ENCODE measurements around the gene PKD1L1.

DNA sequence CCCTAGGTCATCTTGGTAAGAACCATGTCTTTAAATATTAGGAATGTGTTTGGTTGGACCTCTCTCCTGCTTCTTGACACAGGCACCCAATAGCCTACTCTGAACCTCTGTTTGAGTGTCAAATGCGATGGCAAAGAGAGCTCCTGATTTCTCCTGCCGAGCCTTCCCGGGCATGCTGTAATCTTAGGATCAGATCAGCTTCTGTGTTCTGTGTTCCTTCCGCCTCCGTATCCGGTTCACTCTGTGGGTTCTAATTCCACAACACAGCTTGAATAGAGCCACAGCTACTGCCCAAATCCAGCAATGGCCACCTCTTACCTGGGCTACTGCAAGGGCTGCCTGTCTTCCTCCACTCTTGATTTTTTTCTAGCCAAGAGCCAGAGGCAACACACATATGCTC is 201.1 kb downstream of the PKD1L1 start:
- TF ChIP-seq ZNF266 (tag by site-specific recombination; IDR thresholded peaks at IDR 0.05; ENCODE audit: low read depth) (no peak), ZNF621 (tag by site-specific recombination; IDR thresholded peaks at IDR 0.05) (no peak), ZNF274 (IDR thresholded peaks at IDR 0.05; ENCODE audit: low read length) (no peak), ZNF274 (tag by site-specific recombination; IDR thresholded peaks at IDR 0.05; ENCODE audit: borderline replicate concordance) (no peak), ZNF221 (tag by site-specific recombination; IDR thresholded peaks at IDR 0.05; ENCODE audit: borderline replicate concordance) (no peak), ZNF169 (tag by site-specific recombination; IDR thresholded peaks at IDR 0.05) (no peak), RBAK (tag by site-specific recombination; IDR thresholded peaks at IDR 0.05) (no peak), TCF7L2 (IDR thresholded peaks at IDR 0.05; ENCODE audit: borderline replicate concordance, low read depth, low read length) (no peak), ZNF350 (tag by site-specific recombination; IDR thresholded peaks at IDR 0.05) (no peak)
- TF ChIP-seq, protein P1, sequence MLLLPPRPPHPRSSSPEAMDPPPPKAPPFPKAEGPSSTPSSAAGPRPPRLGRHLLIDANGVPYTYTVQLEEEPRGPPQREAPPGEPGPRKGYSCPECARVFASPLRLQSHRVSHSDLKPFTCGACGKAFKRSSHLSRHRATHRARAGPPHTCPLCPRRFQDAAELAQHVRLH (tag by site-specific recombination; IDR thresholded peaks at IDR 0.05) = no peak
- TF ChIP-seq, protein P2, sequence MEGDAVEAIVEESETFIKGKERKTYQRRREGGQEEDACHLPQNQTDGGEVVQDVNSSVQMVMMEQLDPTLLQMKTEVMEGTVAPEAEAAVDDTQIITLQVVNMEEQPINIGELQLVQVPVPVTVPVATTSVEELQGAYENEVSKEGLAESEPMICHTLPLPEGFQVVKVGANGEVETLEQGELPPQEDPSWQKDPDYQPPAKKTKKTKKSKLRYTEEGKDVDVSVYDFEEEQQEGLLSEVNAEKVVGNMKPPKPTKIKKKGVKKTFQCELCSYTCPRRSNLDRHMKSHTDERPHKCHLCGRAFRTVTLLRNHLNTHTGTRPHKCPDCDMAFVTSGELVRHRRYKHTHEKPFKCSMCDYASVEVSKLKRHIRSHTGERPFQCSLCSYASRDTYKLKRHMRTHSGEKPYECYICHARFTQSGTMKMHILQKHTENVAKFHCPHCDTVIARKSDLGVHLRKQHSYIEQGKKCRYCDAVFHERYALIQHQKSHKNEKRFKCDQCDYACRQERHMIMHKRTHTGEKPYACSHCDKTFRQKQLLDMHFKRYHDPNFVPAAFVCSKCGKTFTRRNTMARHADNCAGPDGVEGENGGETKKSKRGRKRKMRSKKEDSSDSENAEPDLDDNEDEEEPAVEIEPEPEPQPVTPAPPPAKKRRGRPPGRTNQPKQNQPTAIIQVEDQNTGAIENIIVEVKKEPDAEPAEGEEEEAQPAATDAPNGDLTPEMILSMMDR (tag by site-specific recombination; IDR thresholded peaks at IDR 0.05) = no peak
- TF ChIP-seq, protein P3, sequence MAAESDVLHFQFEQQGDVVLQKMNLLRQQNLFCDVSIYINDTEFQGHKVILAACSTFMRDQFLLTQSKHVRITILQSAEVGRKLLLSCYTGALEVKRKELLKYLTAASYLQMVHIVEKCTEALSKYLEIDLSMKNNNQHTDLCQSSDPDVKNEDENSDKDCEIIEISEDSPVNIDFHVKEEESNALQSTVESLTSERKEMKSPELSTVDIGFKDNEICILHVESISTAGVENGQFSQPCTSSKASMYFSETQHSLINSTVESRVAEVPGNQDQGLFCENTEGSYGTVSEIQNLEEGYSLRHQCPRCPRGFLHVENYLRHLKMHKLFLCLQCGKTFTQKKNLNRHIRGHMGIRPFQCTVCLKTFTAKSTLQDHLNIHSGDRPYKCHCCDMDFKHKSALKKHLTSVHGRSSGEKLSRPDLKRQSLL (tag by site-specific recombination; IDR thresholded peaks at IDR 0.05) = no peak

Data from HEK293 (cell line).